ENCODE data around the gene ITGB7. TPM values are rescaled to one million over a fixed set of nuclear protein-coding genes. Genes with fewer than 3 reads are reported as not detected.

The ITGB7 gene
- total RNA-seq, 2 experiments from 2014 or later, result 500 to 503 TPM

GRCh38 chr12:53195516-53196420, 11.3 kb downstream of the ITGB7 start:
- ATAC-seq (no peak), DNase-seq (no peak)
- CTCF ChIA-PET, result interaction anchor here (0.9 to 4.9 kb wide), 6 partner anchors 9 to 126 kb away, joined by 3 to 18 read pairs (median 3); partner anchors contain the start of genes AAAS and ESPL1
- Mint-ChIP-seq H3K27ac (peak overlapping the region; percentile 15), H3K9me3 (ENCODE audit: insufficient read depth) (no peaks in the 10 kb centered on the region), H3K36me3 (ENCODE audit: low read depth) (peaks cover 93% of the 10 kb centered on the region), H3K27me3 (ENCODE audit: low read depth) (no peaks in the 10 kb centered on the region), H3K4me1 (ENCODE audit: low read depth) (peaks cover 57% of the 10 kb centered on the region), H3K4me3 (no peak overlapping the region)
- POLR2A ChIA-PET, result interaction anchor here (1.1 to 7.9 kb wide), 4 partner anchors 9 to 99 kb away, joined by 3 to 57 read pairs (median 4); partner anchors contain the start of genes CSAD, PFDN5 and ZNF740

- peaks cover 55% of the 10 kb centered on the region for H3K4me1 Mint-ChIP-seq (ENCODE audit: low read depth)
- no peaks in the 10 kb centered on the region for H3K27me3 Mint-ChIP-seq (ENCODE audit: low read depth)
- DNase-seq (no peak), ATAC-seq (no peak)
- H3K4me3 Mint-ChIP-seq, result no peak overlapping the region
- CTCF ChIA-PET, result interaction anchor here (0.7 to 1.1 kb wide), 5 partner anchors 9 to 73 kb away, joined by 3 to 5 read pairs (median 3); partner anchors contain the start of gene ESPL1
- no peak overlapping the region for H3K27ac Mint-ChIP-seq
- no peaks in the 10 kb centered on the region for H3K9me3 Mint-ChIP-seq (ENCODE audit: insufficient read depth)
- POLR2A ChIA-PET, result interaction anchor here (0.6 to 7.9 kb wide), 4 partner anchors 10 to 237 kb away, joined by 3 to 57 read pairs (median 4); partner anchors contain the start of genes CSAD, PFDN5 and ZNF740
- H3K36me3 Mint-ChIP-seq (ENCODE audit: low read depth), result peaks cover 90% of the 10 kb centered on the region
Observed at GRCh38 chr12:53194973-53195372, 12.1 kb downstream of the ITGB7 start.

DNA sequence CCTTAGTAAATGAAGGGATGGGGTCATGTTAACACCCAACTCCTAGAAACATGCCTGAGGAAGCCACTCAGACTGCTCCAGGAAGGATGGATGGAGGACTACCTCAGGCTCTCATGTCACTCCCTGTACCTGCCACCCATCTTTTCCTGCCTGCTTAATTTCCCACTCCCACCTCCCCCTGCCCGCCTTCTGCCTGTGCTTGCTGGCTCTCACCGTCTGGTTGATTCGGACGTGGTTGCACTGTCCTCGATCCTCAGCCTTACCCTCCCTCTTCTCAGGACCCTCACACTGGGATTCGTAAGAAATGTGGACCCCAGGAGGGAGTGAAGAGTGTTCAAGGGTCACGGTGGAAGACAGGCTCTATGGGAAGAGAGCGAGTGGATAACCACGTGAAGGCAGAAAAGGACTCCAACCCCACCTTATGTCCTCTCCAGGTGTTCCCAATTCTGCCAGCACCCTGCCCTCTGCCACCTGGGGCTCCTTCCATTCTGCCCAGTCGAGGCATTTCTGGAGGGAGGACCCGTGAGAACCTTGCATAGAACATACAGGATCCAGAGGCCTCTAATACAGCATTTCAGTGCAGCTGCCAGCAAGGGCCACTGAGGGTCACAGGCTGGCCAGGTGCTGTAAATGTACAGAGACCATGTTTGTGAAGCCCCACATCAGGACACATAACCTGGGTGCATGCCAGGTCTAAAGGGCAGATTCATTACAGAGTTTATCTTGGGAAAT, 12.9 kb downstream of the ITGB7 start:
- H3K27me3 Mint-ChIP-seq (ENCODE audit: low read depth), result no peaks in the 10 kb centered on the region
- no peaks in the 10 kb centered on the region for H3K9me3 Mint-ChIP-seq (ENCODE audit: insufficient read depth)
- H3K4me3 Mint-ChIP-seq, result no peak overlapping the region
- peaks cover 53% of the 10 kb centered on the region for H3K4me1 Mint-ChIP-seq (ENCODE audit: low read depth)
- no peak overlapping the region for H3K27ac Mint-ChIP-seq
- CTCF ChIA-PET, result interaction anchor here (0.6 to 1.1 kb wide), 5 partner anchors 12 to 74 kb away, joined by 3 to 5 read pairs (median 3); partner anchors contain the start of gene ESPL1
- POLR2A ChIA-PET, result interaction anchor here (1.3 to 7.9 kb wide), 3 partner anchors 9 to 14 kb away, joined by 4 to 57 read pairs (median 33); partner anchors contain the start of genes CSAD and ZNF740
- peaks cover 90% of the 10 kb centered on the region for H3K36me3 Mint-ChIP-seq (ENCODE audit: low read depth)
- ATAC-seq (no peak), DNase-seq (no peak)

- ChIA-PET POLR2A (interaction anchor here (0.5 to 6.5 kb wide), 3 partner anchors 9 to 17 kb away, joined by 3 to 33 read pairs (median 3); partner anchors contain the start of genes CSAD and ZNF740), CTCF (interaction anchor here (0.6 to 2.1 kb wide), 3 partner anchors 11 to 128 kb away, joined by 3 to 7 read pairs (median 5); partner anchors contain the start of gene AAAS)
- Mint-ChIP-seq H3K27me3 (ENCODE audit: low read depth) (no peaks in the 10 kb centered on the region), H3K4me1 (ENCODE audit: low read depth) (peaks cover 45% of the 10 kb centered on the region), H3K4me3 (no peak overlapping the region), H3K9me3 (ENCODE audit: insufficient read depth) (no peaks in the 10 kb centered on the region), H3K27ac (peak overlapping the region; percentile 3), H3K36me3 (ENCODE audit: low read depth) (peaks cover 89% of the 10 kb centered on the region)
- ATAC-seq (no peak), DNase-seq (no peak)
Observed at GRCh38 chr12:53193040-53193439, 14.0 kb downstream of the ITGB7 start.

DNA sequence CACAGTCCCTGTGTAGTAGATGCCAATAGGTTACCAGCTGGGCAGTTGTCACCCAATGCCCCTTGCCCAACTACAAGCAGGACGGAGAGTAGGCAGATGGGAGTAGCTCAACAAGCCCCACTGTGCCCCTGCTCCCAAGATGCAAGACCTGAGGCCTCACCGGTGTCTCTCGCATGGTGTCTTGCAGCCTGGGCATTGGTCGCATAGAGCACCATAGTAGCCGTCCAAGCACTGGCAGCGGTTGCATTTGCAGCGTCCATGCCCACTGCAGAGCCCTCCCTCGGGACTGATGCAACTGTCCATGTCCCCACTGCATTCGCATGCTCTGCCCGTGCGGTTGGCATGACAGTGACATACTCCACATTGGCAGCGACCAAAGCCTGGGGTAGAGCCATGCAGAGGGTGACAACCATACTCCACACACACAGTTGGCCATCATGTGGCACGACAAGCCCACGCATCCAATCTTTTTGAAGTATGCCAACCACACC, 14.5 kb downstream of the ITGB7 start:
- CTCF ChIA-PET, result interaction anchor here (1.6 to 3.5 kb wide), 3 partner anchors 11 to 129 kb away, joined by 5 to 33 read pairs (median 7); partner anchors contain the start of genes AAAS, CSAD and ZNF740
- POLR2A ChIA-PET, result interaction anchor here (0.9 to 6.5 kb wide), 3 partner anchors 8 to 91 kb away, joined by 3 to 33 read pairs (median 3); partner anchors contain the start of genes CSAD and ZNF740
- H3K4me3 Mint-ChIP-seq, result no peak overlapping the region
- DNase-seq (no peak), ATAC-seq (no peak)
- peaks cover 90% of the 10 kb centered on the region for H3K36me3 Mint-ChIP-seq (ENCODE audit: low read depth)
- peaks cover 41% of the 10 kb centered on the region for H3K4me1 Mint-ChIP-seq (ENCODE audit: low read depth)
- peak overlapping the region; percentile 3 for H3K27ac Mint-ChIP-seq
- H3K27me3 Mint-ChIP-seq (ENCODE audit: low read depth), result no peaks in the 10 kb centered on the region
- H3K9me3 Mint-ChIP-seq (ENCODE audit: insufficient read depth), result no peaks in the 10 kb centered on the region

- Mint-ChIP-seq H3K4me1 (ENCODE audit: low read depth) (peaks cover 37% of the 10 kb centered on the region), H3K27ac (peak overlapping the region; percentile 60), H3K9me3 (ENCODE audit: insufficient read depth) (no peaks in the 10 kb centered on the region), H3K27me3 (ENCODE audit: low read depth) (no peaks in the 10 kb centered on the region), H3K4me3 (no peak overlapping the region), H3K36me3 (ENCODE audit: low read depth) (peaks cover 92% of the 10 kb centered on the region)
- CTCF ChIA-PET, result interaction anchor here (1.6 to 5.8 kb wide), 5 partner anchors 8 to 129 kb away, joined by 5 to 47 read pairs (median 7); partner anchors contain the start of genes AAAS, CSAD and ZNF740
- no peak for DNase-seq
- POLR2A ChIA-PET, result interaction anchor here (0.9 to 6.5 kb wide), 3 partner anchors 8 to 91 kb away, joined by 3 to 33 read pairs (median 3); partner anchors contain the start of genes CSAD and ZNF740
- no peak for ATAC-seq
Observed at GRCh38 chr12:53191885-53192530, 15.0 kb downstream of the ITGB7 start.

GRCh38 chr12:53191096-53191884, 15.8 kb downstream of the ITGB7 start:
- no peak overlapping the region for H3K4me3 Mint-ChIP-seq
- H3K27ac Mint-ChIP-seq, result no peak overlapping the region
- no peak for ATAC-seq
- DNase-seq, result no peak
- H3K36me3 Mint-ChIP-seq (ENCODE audit: low read depth), result peaks cover 92% of the 10 kb centered on the region
- H3K4me1 Mint-ChIP-seq (ENCODE audit: low read depth), result peaks cover 32% of the 10 kb centered on the region
- ChIA-PET POLR2A (interaction anchor here (0.9 to 6.5 kb wide), 3 partner anchors 9 to 90 kb away, joined by 3 to 33 read pairs (median 29); partner anchors contain the start of genes CSAD and ZNF740), CTCF (interaction anchor here (0.8 to 5.8 kb wide), 7 partner anchors 8 to 76 kb away, joined by 3 to 47 read pairs (median 5); partner anchors contain the start of genes CSAD, ESPL1 and ZNF740)
- no peaks in the 10 kb centered on the region for H3K27me3 Mint-ChIP-seq (ENCODE audit: low read depth)
- H3K9me3 Mint-ChIP-seq (ENCODE audit: insufficient read depth), result no peaks in the 10 kb centered on the region

GRCh38 chr12:53190108-53190729, 16.8 kb downstream of the ITGB7 start:
- ATAC-seq (peak; percentile 87), DNase-seq (peak; percentile 59)
- Mint-ChIP-seq H3K27me3 (ENCODE audit: low read depth) (no peaks in the 10 kb centered on the region), H3K4me3 (no peak overlapping the region), H3K36me3 (ENCODE audit: low read depth) (peaks cover 91% of the 10 kb centered on the region), H3K4me1 (ENCODE audit: low read depth) (peaks cover 35% of the 10 kb centered on the region), H3K9me3 (ENCODE audit: insufficient read depth) (no peaks in the 10 kb centered on the region), H3K27ac (peak overlapping the region; percentile 42)
- CTCF ChIA-PET, result interaction anchor here (0.6 to 5.8 kb wide), 16 partner anchors 9 to 189 kb away, joined by 3 to 47 read pairs (median 4); partner anchors contain the start of genes CSAD, ESPL1, SOAT2 and ZNF740
- POLR2A ChIA-PET, result interaction anchor here (0.6 to 6.5 kb wide), 4 partner anchors 10 to 430 kb away, joined by 5 to 33 read pairs (median 18); partner anchors contain the start of genes CSAD and ZNF740

GRCh38 chr12:53187145-53187899, 19.7 kb downstream of the ITGB7 start:
- Mint-ChIP-seq H3K4me1 (ENCODE audit: low read depth) (peaks cover 53% of the 10 kb centered on the region), H3K36me3 (ENCODE audit: low read depth) (peaks cover 79% of the 10 kb centered on the region), H3K27ac (peak overlapping the region; percentile 17), H3K27me3 (ENCODE audit: low read depth) (no peaks in the 10 kb centered on the region), H3K4me3 (no peak overlapping the region), H3K9me3 (ENCODE audit: insufficient read depth) (no peaks in the 10 kb centered on the region)
- DNase-seq (no peak), ATAC-seq (no peak)
- CTCF ChIA-PET, result interaction anchor here (0.7 to 5.8 kb wide), 10 partner anchors 12 to 165 kb away, joined by 3 to 47 read pairs (median 5); partner anchors contain the start of genes AAAS, ESPL1 and SOAT2
- POLR2A ChIA-PET, result interaction anchor here (0.6 to 6.5 kb wide), 8 partner anchors 7 to 277 kb away, joined by 3 to 33 read pairs (median 3); partner anchors contain the start of genes CSAD, SOAT2 and ZNF740
